Keratinocyte (primary cell): ENCODE measurements around the gene TMEM132C. TPM values are rescaled to one million over a fixed set of nuclear protein-coding genes. Genes with fewer than 3 reads are reported as not detected.

Source experiments
- DNase-seq: peaks from one replicate; pipeline ENCODE4 v3.0.0-alpha.2; 2011; ENCODE audit warnings: low read depth, missing footprints, low spot score
- FAIRE-seq: peaks from 2 replicates; lab custom pipeline; 2011; peaks lifted over from hg19 to GRCh38; lab: Jason Lieb, UNC
- H2AFZ ChIP-seq: 2 replicates; pipeline ENCODE4 v1.6.0; 2012; ENCODE audit warnings: low read length, control low read depth, inconsistent platforms; ENCODE audit not compliant: control insufficient read depth
- H3K27ac ChIP-seq: 2 replicates; pipeline ENCODE4 v1.5.1; 2011; ENCODE audit warnings: low read length; ENCODE audit not compliant: control insufficient read depth, insufficient read depth
- H3K27me3 ChIP-seq: 3 replicates; pipeline ENCODE4 v1.6.0; 2011; ENCODE audit warnings: low read length; ENCODE audit not compliant: control insufficient read depth, insufficient read depth; ENCODE audit errors: extremely low read depth
- H3K36me3 ChIP-seq, 2 experiments: 2 replicates in 1 of 2; 3 replicates in 1 of 2; pipeline ENCODE4 v1.5.1; 2011; ENCODE audit warnings: low read length in 2 of 2, mild to moderate bottlenecking in 1 of 2; ENCODE audit not compliant: control insufficient read depth in 2 of 2, insufficient read depth in 2 of 2; ENCODE audit errors: extremely low read depth in 1 of 2
- H3K4me1 ChIP-seq: 3 replicates; pipeline ENCODE4 v1.5.1; 2011; ENCODE audit warnings: low read length; ENCODE audit not compliant: control insufficient read depth, insufficient read depth; ENCODE audit errors: extremely low read depth
- H3K4me2 ChIP-seq: 3 replicates; pipeline ENCODE4 v1.6.0; 2011; ENCODE audit warnings: low read depth, low read length; ENCODE audit not compliant: control insufficient read depth, insufficient read depth; ENCODE audit errors: extremely low read depth
- H3K4me3 ChIP-seq, 3 experiments: fragments of 200-600 bp in 1 of 3; sonication (generic) in 1 of 3; 2 replicates in 2 of 3; 3 replicates in 1 of 3; pipeline ENCODE4 v1.5.1; 2011 to 2016; ENCODE audit warnings: low read length in 3 of 3, mild to moderate bottlenecking in 3 of 3, control low read depth in 2 of 3, inconsistent platforms in 1 of 3, low read depth in 1 of 3, mixed read lengths in 1 of 3, mixed run types in 1 of 3, moderate library complexity in 1 of 3; ENCODE audit not compliant: control insufficient read depth in 2 of 3, insufficient read depth in 2 of 3; ENCODE audit errors: extremely low read depth in 1 of 3
- H3K79me2 ChIP-seq: 2 replicates; pipeline ENCODE4 v1.6.0; 2012; ENCODE audit warnings: low read length; ENCODE audit not compliant: control insufficient read depth, insufficient read depth
- H3K9ac ChIP-seq: 3 replicates; pipeline ENCODE4 v1.6.0; 2011; ENCODE audit warnings: low read length; ENCODE audit not compliant: control insufficient read depth, insufficient read depth; ENCODE audit errors: extremely low read depth
- H3K9me1 ChIP-seq: 3 replicates; pipeline ENCODE4 v1.6.0; 2011; ENCODE audit warnings: low read length; ENCODE audit not compliant: control insufficient read depth, insufficient read depth; ENCODE audit errors: extremely low read depth
- H3K9me3 ChIP-seq: 2 replicates; pipeline ENCODE4 v1.5.1; 2012; ENCODE audit warnings: low read depth, low read length; ENCODE audit not compliant: control insufficient read depth
- H4K20me1 ChIP-seq: 3 replicates; pipeline ENCODE4 v1.6.0; 2011; ENCODE audit warnings: low read length; ENCODE audit not compliant: control insufficient read depth, insufficient read depth; ENCODE audit errors: extremely low read depth
- EZH2 ChIP-seq: IDR thresholded peaks from one replicate; pipeline ENCODE4 v1.6.1; 2012; ENCODE audit warnings: inconsistent platforms, mild to moderate bottlenecking, low read length, moderate library complexity
- dilution Hi-C: fragments of 300-500 bp; cut with MboI; formaldehyde crosslinking; loops from one replicate; pipeline ENCODE4 v1.7.0; 2020; ENCODE audit warnings: low sequenced_read_pairs; ENCODE audit not compliant: extremely low pct_ligation_motif_present
- polyA plus RNA-seq, 5 experiments: library from polyadenylated mRNA; depleted of rRNA in 3 of 5; stranded (reverse) in 3 of 5; stranded (forward) in 1 of 5; unstranded in 1 of 5; fragments of >200 nt; gene quantifications; 1 replicate in 1 of 5; 2 replicates in 3 of 5; 3 replicates in 1 of 5; pipeline versions ENCODE4 v1.2.1 to v1.2.3, GENCODE V29; 2011 to 2012; ENCODE audit warnings: missing spikeins in 2 of 5, low read depth in 1 of 5, low replicate concordance in 1 of 5
- TF ChIP-seq, protein P1 (sequence below), 3 experiments: IDR thresholded peaks in 1 of 3; conservative IDR thresholded peaks in 1 of 3; optimal IDR thresholded peaks in 1 of 3; 2 replicates in 2 of 3; 3 replicates in 1 of 3; pipeline versions ENCODE3 to v1.5.1; 2011; ENCODE audit warnings: low read length in 3 of 3, mild to moderate bottlenecking in 3 of 3, moderate library complexity in 2 of 3, control low read depth in 1 of 3, inconsistent platforms in 1 of 3; ENCODE audit not compliant: insufficient read depth in 2 of 3; ENCODE audit errors: extremely low read depth in 1 of 3

The TMEM132C gene
- polyA plus RNA-seq, 1 donor (not counting 4 experiments of a cell fraction or from before 2014, with no cell fraction given), result not detected

DNA sequence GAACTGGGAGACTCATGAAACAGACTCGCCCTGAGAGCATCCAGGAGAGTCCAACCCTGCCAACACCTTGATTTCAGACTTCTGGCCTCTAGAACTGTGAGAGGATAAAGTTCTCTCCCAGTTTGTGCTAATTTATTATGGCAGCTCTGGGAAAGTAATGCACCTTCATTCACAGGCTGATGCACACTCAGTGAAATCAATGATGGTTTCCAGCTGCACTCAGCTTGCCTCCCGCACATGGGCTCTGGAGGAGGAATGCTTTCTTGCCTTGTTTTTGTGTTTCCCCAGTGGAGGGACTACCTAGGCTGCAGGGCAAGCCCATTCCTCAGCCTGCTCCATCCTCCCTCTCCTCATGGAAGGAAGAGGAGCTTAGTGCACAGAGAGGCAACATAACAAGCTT is 45.7 kb downstream of the TMEM132C start:
- no peaks in the 10 kb centered on the region for H3K36me3 ChIP-seq
- no peaks in the 10 kb centered on the region for H3K79me2 ChIP-seq
- dilution Hi-C loops, result no loop called here
- H3K27ac ChIP-seq, result no peak overlapping the region
- H3K9me1 ChIP-seq, result no peaks in the 10 kb centered on the region
- no peak overlapping the region for H3K4me2 ChIP-seq
- TF ChIP-seq, protein P1, sequence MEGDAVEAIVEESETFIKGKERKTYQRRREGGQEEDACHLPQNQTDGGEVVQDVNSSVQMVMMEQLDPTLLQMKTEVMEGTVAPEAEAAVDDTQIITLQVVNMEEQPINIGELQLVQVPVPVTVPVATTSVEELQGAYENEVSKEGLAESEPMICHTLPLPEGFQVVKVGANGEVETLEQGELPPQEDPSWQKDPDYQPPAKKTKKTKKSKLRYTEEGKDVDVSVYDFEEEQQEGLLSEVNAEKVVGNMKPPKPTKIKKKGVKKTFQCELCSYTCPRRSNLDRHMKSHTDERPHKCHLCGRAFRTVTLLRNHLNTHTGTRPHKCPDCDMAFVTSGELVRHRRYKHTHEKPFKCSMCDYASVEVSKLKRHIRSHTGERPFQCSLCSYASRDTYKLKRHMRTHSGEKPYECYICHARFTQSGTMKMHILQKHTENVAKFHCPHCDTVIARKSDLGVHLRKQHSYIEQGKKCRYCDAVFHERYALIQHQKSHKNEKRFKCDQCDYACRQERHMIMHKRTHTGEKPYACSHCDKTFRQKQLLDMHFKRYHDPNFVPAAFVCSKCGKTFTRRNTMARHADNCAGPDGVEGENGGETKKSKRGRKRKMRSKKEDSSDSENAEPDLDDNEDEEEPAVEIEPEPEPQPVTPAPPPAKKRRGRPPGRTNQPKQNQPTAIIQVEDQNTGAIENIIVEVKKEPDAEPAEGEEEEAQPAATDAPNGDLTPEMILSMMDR (optimal IDR thresholded peaks at IDR 0.05 in 1 of 3, IDR thresholded peaks at IDR 0.05 in 1 of 3, conservative IDR thresholded peaks at IDR 0.05 in 1 of 3; ENCODE audit: extremely low read depth in 1 of 3, insufficient read depth in 2 of 3, low read length in 3 of 3), result no peak
- TF ChIP-seq EZH2, result no peak
- H3K4me1 ChIP-seq, result no peaks in the 10 kb centered on the region
- DNase-seq (no peak), FAIRE-seq (no peak)
- H3K27me3 ChIP-seq, result no peaks in the 10 kb centered on the region
- no peaks in the 10 kb centered on the region for H4K20me1 ChIP-seq
- H2AFZ ChIP-seq, result no peak overlapping the region
- H3K9me3 ChIP-seq, result peaks cover 9% of the 10 kb centered on the region
- no peak overlapping the region for H3K4me3 ChIP-seq
- no peak overlapping the region for H3K9ac ChIP-seq

DNA sequence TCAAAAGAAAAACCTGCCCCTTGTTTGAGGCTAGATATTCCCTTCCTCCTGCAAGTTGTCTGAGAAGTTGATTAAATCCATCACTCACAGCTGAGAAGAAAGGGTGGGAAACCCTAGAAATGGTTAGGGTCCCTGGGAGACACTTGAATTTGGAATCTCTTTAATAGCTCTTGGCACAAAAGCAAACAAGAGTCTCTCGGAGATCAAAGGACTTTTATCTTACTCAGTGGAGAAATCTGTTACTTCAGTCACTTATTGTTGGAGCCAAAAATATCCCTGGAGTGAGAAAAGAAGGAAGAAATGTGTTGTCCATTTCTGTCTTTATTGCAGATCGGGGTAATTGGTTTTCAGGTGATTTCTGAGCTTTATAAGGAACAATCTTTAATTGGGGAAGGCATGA is 47.0 kb downstream of the TMEM132C start:
- dilution Hi-C loops, result no loop called here
- no peak overlapping the region for H3K4me3 ChIP-seq

More for the DNA sequence above, 47.0 kb downstream of the TMEM132C start:
- no peak overlapping the region for H3K4me2 ChIP-seq
- FAIRE-seq (no peak), DNase-seq (no peak)
- no peaks in the 10 kb centered on the region for H3K79me2 ChIP-seq
- H3K9ac ChIP-seq, result no peak overlapping the region
- peaks cover 4% of the 10 kb centered on the region for H3K9me3 ChIP-seq
- no peaks in the 10 kb centered on the region for H3K27me3 ChIP-seq
- no peaks in the 10 kb centered on the region for H3K9me1 ChIP-seq
- H3K36me3 ChIP-seq, result no peaks in the 10 kb centered on the region
- H4K20me1 ChIP-seq, result no peaks in the 10 kb centered on the region
- H3K4me1 ChIP-seq, result no peaks in the 10 kb centered on the region
- no peak overlapping the region for H2AFZ ChIP-seq
- H3K27ac ChIP-seq, result no peak overlapping the region
- TF ChIP-seq, protein P1 (optimal IDR thresholded peaks at IDR 0.05 in 1 of 3, IDR thresholded peaks at IDR 0.05 in 1 of 3, conservative IDR thresholded peaks at IDR 0.05 in 1 of 3; ENCODE audit: extremely low read depth in 1 of 3, insufficient read depth in 2 of 3, low read length in 3 of 3), result no peak
- no peak for TF ChIP-seq EZH2
